ENCODE data around the gene PEDS1. TPM values are rescaled to one million over a fixed set of nuclear protein-coding genes. Genes with fewer than 3 reads are reported as not detected.

Gene PEDS1
- 48.4 TPM for polyA plus RNA-seq (2012; ENCODE audit: insufficient read length, low read depth)

DNA sequence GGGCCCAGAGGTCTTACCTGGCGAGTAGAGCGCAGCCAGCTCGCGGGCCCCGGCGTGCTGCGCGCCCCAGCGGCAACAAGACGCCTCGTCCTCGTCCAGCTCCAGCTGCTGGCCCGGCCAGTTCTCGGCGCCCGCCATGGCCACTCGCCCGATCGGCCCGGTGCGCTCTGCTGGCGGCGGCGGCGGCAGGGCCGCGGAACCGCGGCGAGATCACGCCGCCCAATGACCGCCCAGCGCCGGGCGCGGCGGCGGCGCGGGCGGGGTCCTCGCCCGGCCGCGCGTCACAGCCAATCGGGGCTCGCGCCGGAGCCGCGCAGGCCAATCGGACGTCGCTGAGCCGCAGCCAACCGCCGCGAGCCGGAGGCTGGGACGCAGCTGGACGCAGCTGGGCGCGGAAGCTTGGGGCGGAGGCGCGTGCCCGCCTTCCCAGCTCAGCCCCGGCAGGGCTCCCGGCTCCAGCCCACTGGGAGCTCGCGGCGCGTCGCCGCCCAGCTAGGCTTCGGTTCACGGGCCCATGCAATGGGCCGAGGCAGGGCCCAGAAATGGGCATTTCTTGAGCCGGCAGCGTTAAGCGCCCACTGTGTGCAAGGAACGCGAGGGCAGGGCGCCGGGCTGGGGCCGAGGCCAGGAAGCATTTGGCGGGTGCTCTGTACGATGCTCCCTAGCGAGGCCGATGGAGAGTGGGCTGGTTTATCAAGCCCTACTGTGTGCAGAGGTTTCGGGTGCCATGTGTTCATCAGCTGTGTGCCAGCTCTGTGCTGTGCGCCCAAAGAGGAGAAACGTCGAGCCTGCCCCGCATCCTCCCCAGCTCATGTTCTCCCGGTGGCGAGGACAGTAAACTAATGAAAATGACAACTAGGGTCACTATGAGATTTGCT is at the start of gene PEDS1:
Gene PEDS1 (minus strand): TSS at position 224 of the 878 bp plus-strand sequence. CDS start 86 bp downstream, at position 138.
- TF ChIP-seq SIN3A (IDR thresholded peaks at IDR 0.05; ENCODE audit: borderline replicate concordance, insufficient read depth, low read length): no peak
- TF ChIP-seq, protein P1, sequence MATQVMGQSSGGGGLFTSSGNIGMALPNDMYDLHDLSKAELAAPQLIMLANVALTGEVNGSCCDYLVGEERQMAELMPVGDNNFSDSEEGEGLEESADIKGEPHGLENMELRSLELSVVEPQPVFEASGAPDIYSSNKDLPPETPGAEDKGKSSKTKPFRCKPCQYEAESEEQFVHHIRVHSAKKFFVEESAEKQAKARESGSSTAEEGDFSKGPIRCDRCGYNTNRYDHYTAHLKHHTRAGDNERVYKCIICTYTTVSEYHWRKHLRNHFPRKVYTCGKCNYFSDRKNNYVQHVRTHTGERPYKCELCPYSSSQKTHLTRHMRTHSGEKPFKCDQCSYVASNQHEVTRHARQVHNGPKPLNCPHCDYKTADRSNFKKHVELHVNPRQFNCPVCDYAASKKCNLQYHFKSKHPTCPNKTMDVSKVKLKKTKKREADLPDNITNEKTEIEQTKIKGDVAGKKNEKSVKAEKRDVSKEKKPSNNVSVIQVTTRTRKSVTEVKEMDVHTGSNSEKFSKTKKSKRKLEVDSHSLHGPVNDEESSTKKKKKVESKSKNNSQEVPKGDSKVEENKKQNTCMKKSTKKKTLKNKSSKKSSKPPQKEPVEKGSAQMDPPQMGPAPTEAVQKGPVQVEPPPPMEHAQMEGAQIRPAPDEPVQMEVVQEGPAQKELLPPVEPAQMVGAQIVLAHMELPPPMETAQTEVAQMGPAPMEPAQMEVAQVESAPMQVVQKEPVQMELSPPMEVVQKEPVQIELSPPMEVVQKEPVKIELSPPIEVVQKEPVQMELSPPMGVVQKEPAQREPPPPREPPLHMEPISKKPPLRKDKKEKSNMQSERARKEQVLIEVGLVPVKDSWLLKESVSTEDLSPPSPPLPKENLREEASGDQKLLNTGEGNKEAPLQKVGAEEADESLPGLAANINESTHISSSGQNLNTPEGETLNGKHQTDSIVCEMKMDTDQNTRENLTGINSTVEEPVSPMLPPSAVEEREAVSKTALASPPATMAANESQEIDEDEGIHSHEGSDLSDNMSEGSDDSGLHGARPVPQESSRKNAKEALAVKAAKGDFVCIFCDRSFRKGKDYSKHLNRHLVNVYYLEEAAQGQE (IDR thresholded peaks at IDR 0.05; ENCODE audit: insufficient read depth in 1 of 2, low read depth in 2 of 2, low read length in 2 of 2): no peak
- TF ChIP-seq FOXP2 (optimal IDR thresholded peaks at IDR 0.05; ENCODE audit: borderline replicate concordance, extremely low read depth, extremely low read length, insufficient read depth): peak; percentile 60
- TF ChIP-seq TAF1 (IDR thresholded peaks at IDR 0.05; ENCODE audit: borderline replicate concordance, insufficient read depth, low read length): peak; percentile 44; the same call in 1 of the 2 replicates
- peak; percentile 69 for TF ChIP-seq POLR2AphosphoS5 (IDR thresholded peaks at IDR 0.05; ENCODE audit: low read depth, low read length)

DNA sequence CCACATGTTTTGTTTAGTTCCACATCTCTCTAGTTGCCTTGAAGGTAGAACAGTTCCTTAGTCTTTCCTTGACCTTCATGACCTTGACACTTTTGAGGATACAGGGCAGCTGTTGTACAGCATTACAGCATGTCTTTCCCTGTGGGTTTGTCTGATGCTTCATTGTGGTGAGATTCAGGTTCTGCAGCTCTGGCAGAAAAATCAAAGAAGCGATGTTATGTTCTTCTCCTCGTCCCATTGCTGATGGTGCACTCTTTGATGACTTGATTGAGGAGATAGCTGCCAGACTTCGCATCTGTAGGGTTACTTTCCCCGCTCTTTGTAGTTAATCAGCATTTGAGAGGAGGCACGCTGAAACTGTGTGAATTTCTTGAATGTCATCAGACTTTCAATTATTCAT is 49.2 kb upstream of the PEDS1 start:
- TF ChIP-seq POLR2AphosphoS5 (IDR thresholded peaks at IDR 0.05; ENCODE audit: low read depth, low read length) (no peak), SIN3A (IDR thresholded peaks at IDR 0.05; ENCODE audit: borderline replicate concordance, insufficient read depth, low read length) (no peak), FOXP2 (optimal IDR thresholded peaks at IDR 0.05; ENCODE audit: borderline replicate concordance, extremely low read depth, extremely low read length, insufficient read depth) (no peak), TAF1 (IDR thresholded peaks at IDR 0.05; ENCODE audit: borderline replicate concordance, insufficient read depth, low read length) (no peak)
- TF ChIP-seq, protein P1 (IDR thresholded peaks at IDR 0.05; ENCODE audit: insufficient read depth in 1 of 2, low read depth in 2 of 2, low read length in 2 of 2): no peak

DNA sequence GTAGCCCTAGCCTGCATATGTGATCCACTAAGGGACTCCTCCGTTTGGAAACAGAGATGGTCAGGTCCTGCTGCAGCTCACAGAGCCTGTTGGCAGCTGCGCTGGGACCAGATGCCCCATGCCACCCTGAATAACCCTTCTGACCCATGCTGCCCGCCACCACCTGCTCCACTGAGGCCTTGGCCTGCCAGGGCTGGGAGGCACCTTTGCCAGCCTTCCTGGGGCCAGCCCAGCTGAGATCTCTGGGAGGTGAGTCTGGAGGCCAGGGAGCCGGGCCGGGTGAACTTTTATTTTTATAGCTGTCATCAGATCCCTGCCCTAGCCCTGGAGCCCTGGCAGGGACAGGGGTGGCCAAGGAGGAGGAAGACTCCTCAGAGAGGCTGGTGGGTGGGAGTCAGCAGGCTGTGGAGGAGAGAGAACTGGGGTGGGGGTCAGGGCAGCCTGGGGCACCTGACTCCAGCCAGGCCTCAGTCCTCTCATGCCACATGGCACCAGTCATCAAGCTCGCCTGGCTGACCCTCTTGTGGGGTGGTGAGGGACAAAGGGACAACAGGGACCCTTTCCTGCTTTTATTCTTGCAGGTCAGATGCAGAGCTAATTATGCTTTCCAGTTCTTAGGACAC is 47.1 kb upstream of the PEDS1 start:
- TF ChIP-seq, protein P1 (IDR thresholded peaks at IDR 0.05; ENCODE audit: insufficient read depth in 1 of 2, low read depth in 2 of 2, low read length in 2 of 2): no peak
- no peak for TF ChIP-seq FOXP2 (optimal IDR thresholded peaks at IDR 0.05; ENCODE audit: borderline replicate concordance, extremely low read depth, extremely low read length, insufficient read depth)
- TF ChIP-seq POLR2AphosphoS5 (IDR thresholded peaks at IDR 0.05; ENCODE audit: low read depth, low read length): no peak
- TF ChIP-seq SIN3A (IDR thresholded peaks at IDR 0.05; ENCODE audit: borderline replicate concordance, insufficient read depth, low read length): no peak
- TF ChIP-seq TAF1 (IDR thresholded peaks at IDR 0.05; ENCODE audit: borderline replicate concordance, insufficient read depth, low read length): no peak

DNA sequence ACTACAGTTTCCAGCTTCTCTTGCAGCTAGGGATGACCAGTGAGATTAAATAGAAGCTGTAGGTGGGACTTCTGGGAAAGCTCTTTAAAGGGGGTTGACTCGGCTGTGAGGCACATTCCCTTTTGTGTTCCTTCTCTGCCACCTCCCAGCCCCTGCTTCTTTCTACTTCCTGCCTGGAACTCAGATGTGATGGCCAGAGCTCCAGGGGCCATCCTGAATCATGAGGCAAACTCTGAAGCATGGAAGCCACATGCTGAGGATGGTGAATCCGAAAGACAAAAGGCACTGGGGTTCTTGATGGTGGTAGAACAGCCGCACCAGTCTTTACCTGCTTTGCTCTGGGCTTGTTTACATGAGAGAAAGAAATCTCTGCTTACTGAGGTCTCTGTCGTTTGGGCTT is 46.2 kb upstream of the PEDS1 start:
- no peak for TF ChIP-seq FOXP2 (optimal IDR thresholded peaks at IDR 0.05; ENCODE audit: borderline replicate concordance, extremely low read depth, extremely low read length, insufficient read depth)
- TF ChIP-seq POLR2AphosphoS5 (IDR thresholded peaks at IDR 0.05; ENCODE audit: low read depth, low read length): no peak
- no peak for TF ChIP-seq SIN3A (IDR thresholded peaks at IDR 0.05; ENCODE audit: borderline replicate concordance, insufficient read depth, low read length)
- TF ChIP-seq, protein P1 (IDR thresholded peaks at IDR 0.05; ENCODE audit: insufficient read depth in 1 of 2, low read depth in 2 of 2, low read length in 2 of 2): no peak
- no peak for TF ChIP-seq TAF1 (IDR thresholded peaks at IDR 0.05; ENCODE audit: borderline replicate concordance, insufficient read depth, low read length)

Data from PFSK-1 (cell line).